HG03045 (cell line): ENCODE measurements around the gene WRNIP1.
"Not testable (repeated sequence)": the region's sequence is repeated elsewhere in the genome, so short reads cannot be mapped to it uniquely, and the experiment has no call there.

Experiments
- ATAC-seq: cut with Tn5 transposase; IDR thresholded peaks from one replicate; pipeline ENCODE4 v1.9.1; 2021; ENCODE audit warnings: mild to moderate bottlenecking, moderate library complexity; ENCODE audit not compliant: unreplicated experiment

WRNIP1 gene

GRCh38 chr6:2760882-2761842 is 4.0 kb upstream of the WRNIP1 start:
- ATAC-seq, result no peak

GRCh38 chr6:2762868-2763267 is 2.3 kb upstream of the WRNIP1 start:
- ATAC-seq, result not testable (repeated sequence)

GRCh38 chr6:2763345-2763841 is 1.8 kb upstream of the WRNIP1 start:
- ATAC-seq, result no peak

GRCh38 chr6:2763876-2764540 is 1.2 kb upstream of the WRNIP1 start:
- ATAC-seq, result no peak

GRCh38 chr6:2764610-2765165 is 505 bp upstream of the WRNIP1 start:
- ATAC-seq, result peak; percentile 66

GRCh38 chr6:2765896-2766766 is 938 bp downstream of the WRNIP1 start:
- peak; percentile 28 for ATAC-seq

GRCh38 chr6:2766767-2767656 is 1.8 kb downstream of the WRNIP1 start:
- ATAC-seq, result no peak

GRCh38 chr6:2767657-2768524 is 2.7 kb downstream of the WRNIP1 start:
- ATAC-seq, result no peak

GRCh38 chr6:2768696-2769095 is 3.5 kb downstream of the WRNIP1 start:
- ATAC-seq, result no peak

GRCh38 chr6:2770171-2770570 is 5.0 kb downstream of the WRNIP1 start:
- ATAC-seq, result no peak

- no peak for ATAC-seq
Measured at GRCh38 chr6:2771079-2771478, 5.9 kb downstream of the WRNIP1 start.

GRCh38 chr6:2772840-2773239 is 7.6 kb downstream of the WRNIP1 start:
- ATAC-seq, result no peak

GRCh38 chr6:2773449-2773848 is 8.3 kb downstream of the WRNIP1 start:
- ATAC-seq, result no peak

GRCh38 chr6:2775003-2775402 is 9.8 kb downstream of the WRNIP1 start:
- ATAC-seq, result no peak

- ATAC-seq, result no peak
Measured at GRCh38 chr6:2777249-2777648, 12.1 kb downstream of the WRNIP1 start.

GRCh38 chr6:2780102-2780737 is 15.0 kb downstream of the WRNIP1 start:
- ATAC-seq, result no peak

GRCh38 chr6:2781685-2782355 is 16.6 kb downstream of the WRNIP1 start:
- no peak for ATAC-seq

- ATAC-seq, result no peak
Measured at GRCh38 chr6:2782356-2782708, 17.1 kb downstream of the WRNIP1 start.
